ENCODE measurements around the gene CABCOCO1. TPM values are rescaled to one million over a fixed set of nuclear protein-coding genes. Genes with fewer than 3 reads are reported as not detected.

The CABCOCO1 gene
- total and polyA plus RNA-seq, 9 of the 15 experiments (the other 6 are each of a cell fraction or from before 2014, with no cell fraction given): 0.04 TPM; not detected in 8

GRCh38 chr10:61752111-61753011, 89.6 kb downstream of the CABCOCO1 start:
- peak overlapping the region in 1 of 2 experiments; percentile 30; a peak in 2 of 4 replicates for H3K9ac ChIP-seq (ENCODE audit: insufficient read depth in 1 of 2, low read depth in 2 of 2, low read length in 2 of 2)
- H2AFZ ChIP-seq (ENCODE audit: low read depth, low read length): peak overlapping the region; percentile 69
- no TSS peak for BruUV-seq (replicated peaks)
- H3K9me1 ChIP-seq (ENCODE audit: control insufficient read depth, insufficient read depth, low read length): no peaks in the 10 kb centered on the region
- peak overlapping the region; percentile 66 for H3K27ac ChIP-seq (ENCODE audit: extremely low read depth, low read depth, low read length)
- WGBS (ENCODE audit: insufficient coverage, low coverage, missing lambda C conversion rate): 4% methylated on average over 6 of the region's 6 CpGs
- intact Hi-C loops (cut with micrococcal nuclease): loop anchor here (5.0 kb wide), 1 partner anchor 145 kb away; no protein-coding TSS in a partner anchor
- H3K4me1 ChIP-seq (replicated peaks in 1 of 2; ENCODE audit: control insufficient read depth in 2 of 2, insufficient read depth in 2 of 2, low read length in 2 of 2): peaks cover 4 to 38% of the 10 kb centered on the region in 2 experiments; a peak in 3 of 5 replicates
- H4K20me1 ChIP-seq (replicated peaks; ENCODE audit: control insufficient read depth, insufficient read depth, low read length): no peaks in the 10 kb centered on the region
- no peaks in the 10 kb centered on the region; the same call in 2 of the 3 replicates for H3K36me3 ChIP-seq (ENCODE audit: control insufficient read depth, insufficient read depth, low read length)
- H3K4me2 ChIP-seq (ENCODE audit: insufficient read depth, low read length): peak overlapping the region; percentile 13
- ATAC-seq (peak; percentile 61), DNase-seq (ENCODE audit: extremely low read depth in 1 of 4, low spot score in 3 of 4) (peak in 1 of 4 experiments; percentile 51), FAIRE-seq (peak; percentile 11)
- no peaks in the 10 kb centered on the region for H3K79me2 ChIP-seq (ENCODE audit: control insufficient read depth, insufficient read depth, low read length)
- in situ Hi-C loops (cut with MboI): loop anchor here (5.0 to 25.0 kb wide), 2 partner anchors 80 to 1360 kb away; no protein-coding TSS in a partner anchor
- no peaks in the 10 kb centered on the region for H3K9me3 ChIP-seq (replicated peaks; ENCODE audit: control insufficient read depth, insufficient read depth, low read depth, low read length)
- ChIA-PET POLR2A (interaction anchor here (0.9 to 5.8 kb wide), 5 partner anchors 9 to 138 kb away, joined by 3 to 43 read pairs (median 4); no protein-coding TSS in a partner anchor), CTCF (ENCODE audit: low intra/inter-chr PET ratio) (interaction anchor here (1.5 to 2.2 kb wide), 3 partner anchors 43 to 84 kb away, joined by 3 to 23 read pairs (median 8); no protein-coding TSS in a partner anchor)
- no peaks in the 10 kb centered on the region for H3K27me3 ChIP-seq (ENCODE audit: control insufficient read depth in 2 of 2, insufficient read depth in 2 of 2, low read length in 2 of 2)
- H3K4me3 ChIP-seq: no peak overlapping the region
- TF ChIP-seq HDAC6 (IDR thresholded peaks at IDR 0.05; ENCODE audit: low read depth, low read length) (no peak), SP1 (CRISPR knock-in tag; IDR thresholded peaks at IDR 0.05) (no peak), ZBTB49 (CRISPR knock-in tag; IDR thresholded peaks at IDR 0.05; ENCODE audit: borderline replicate concordance) (no peak), ZKSCAN3 (CRISPR knock-in tag; IDR thresholded peaks at IDR 0.05) (no peak), FOXP4 (CRISPR knock-in tag; IDR thresholded peaks at IDR 0.05; ENCODE audit: borderline replicate concordance) (no peak), ZNF239 (CRISPR knock-in tag; IDR thresholded peaks at IDR 0.05) (no peak), BRF1 (IDR thresholded peaks at IDR 0.05; ENCODE audit: borderline replicate concordance, extremely low read depth, insufficient read length) (no peak), RFX5 (IDR thresholded peaks at IDR 0.05; ENCODE audit: low read depth, low read length) (no peak), PTTG1 (tag; IDR thresholded peaks at IDR 0.05; ENCODE audit: low read depth) (no peak), ZBTB17 (CRISPR knock-in tag; IDR thresholded peaks at IDR 0.05) (no peak), ZNF639 (CRISPR knock-in tag; conservative IDR thresholded peaks at IDR 0.05 in 1 of 2, IDR thresholded peaks at IDR 0.05 in 1 of 2) (peak in 1 of 2 experiments; percentile 37; a peak in 1 of 4 replicates), ZFP30 (CRISPR knock-in tag; IDR thresholded peaks at IDR 0.05; ENCODE audit: borderline replicate concordance) (no peak), MXI1 (IDR thresholded peaks at IDR 0.05; ENCODE audit: low read depth, low read length) (no peak)

Measured in K562 (cell line).